Liver (tissue), 3 donors: Measurements from ENCODE around the gene SMPD3.

Source experiments
- EGR1 ChIP-seq, 2 donors: IDR thresholded peaks; 2 replicates each; pipeline ENCODE4 v1.6.1; 2016 to 2018; ENCODE audit warnings: antibody characterized with exemption in 2 of 2, low read depth in 2 of 2
- GABPA ChIP-seq, 2 donors: IDR thresholded peaks in 1 of 2; conservative IDR thresholded peaks in 1 of 2; 2 replicates each; pipeline ENCODE4 v1.6.1; 2016; ENCODE audit warnings: antibody characterized with exemption in 2 of 2, mild to moderate bottlenecking in 1 of 2, moderate library complexity in 1 of 2
- SP1 ChIP-seq: IDR thresholded peaks from 2 replicates; pipeline ENCODE4 v1.6.1; 2018; ENCODE audit warnings: antibody characterized with exemption, mild to moderate bottlenecking
- TF ChIP-seq, protein P1 (sequence below): fragments of 150-350 bp; IDR thresholded peaks from 2 replicates; pipeline ENCODE4 v1.5.1; 2017; ENCODE audit warnings: improper control_type of control experiment, low read depth, low read length; ENCODE audit not compliant: missing input control
- TF ChIP-seq, protein P2 (sequence below): IDR thresholded peaks from 2 replicates; pipeline ENCODE4 v1.6.1; 2016; ENCODE audit warnings: antibody characterized with exemption, mild to moderate bottlenecking
- donor health status: healthy.
- donor health status: healthy.

GRCh38 chr16:68403177-68403576, 45.1 kb downstream of the SMPD3 start:
- TF ChIP-seq, protein P1, sequence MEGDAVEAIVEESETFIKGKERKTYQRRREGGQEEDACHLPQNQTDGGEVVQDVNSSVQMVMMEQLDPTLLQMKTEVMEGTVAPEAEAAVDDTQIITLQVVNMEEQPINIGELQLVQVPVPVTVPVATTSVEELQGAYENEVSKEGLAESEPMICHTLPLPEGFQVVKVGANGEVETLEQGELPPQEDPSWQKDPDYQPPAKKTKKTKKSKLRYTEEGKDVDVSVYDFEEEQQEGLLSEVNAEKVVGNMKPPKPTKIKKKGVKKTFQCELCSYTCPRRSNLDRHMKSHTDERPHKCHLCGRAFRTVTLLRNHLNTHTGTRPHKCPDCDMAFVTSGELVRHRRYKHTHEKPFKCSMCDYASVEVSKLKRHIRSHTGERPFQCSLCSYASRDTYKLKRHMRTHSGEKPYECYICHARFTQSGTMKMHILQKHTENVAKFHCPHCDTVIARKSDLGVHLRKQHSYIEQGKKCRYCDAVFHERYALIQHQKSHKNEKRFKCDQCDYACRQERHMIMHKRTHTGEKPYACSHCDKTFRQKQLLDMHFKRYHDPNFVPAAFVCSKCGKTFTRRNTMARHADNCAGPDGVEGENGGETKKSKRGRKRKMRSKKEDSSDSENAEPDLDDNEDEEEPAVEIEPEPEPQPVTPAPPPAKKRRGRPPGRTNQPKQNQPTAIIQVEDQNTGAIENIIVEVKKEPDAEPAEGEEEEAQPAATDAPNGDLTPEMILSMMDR, result no peak
- TF ChIP-seq EGR1 (IDR thresholded peaks at IDR 0.05; ENCODE audit: low read depth in 2 of 2) (no peak), SP1 (no peak), GABPA (IDR thresholded peaks at IDR 0.05 in 1 of 2, conservative IDR thresholded peaks at IDR 0.05 in 1 of 2) (no peak)
- TF ChIP-seq, protein P2, sequence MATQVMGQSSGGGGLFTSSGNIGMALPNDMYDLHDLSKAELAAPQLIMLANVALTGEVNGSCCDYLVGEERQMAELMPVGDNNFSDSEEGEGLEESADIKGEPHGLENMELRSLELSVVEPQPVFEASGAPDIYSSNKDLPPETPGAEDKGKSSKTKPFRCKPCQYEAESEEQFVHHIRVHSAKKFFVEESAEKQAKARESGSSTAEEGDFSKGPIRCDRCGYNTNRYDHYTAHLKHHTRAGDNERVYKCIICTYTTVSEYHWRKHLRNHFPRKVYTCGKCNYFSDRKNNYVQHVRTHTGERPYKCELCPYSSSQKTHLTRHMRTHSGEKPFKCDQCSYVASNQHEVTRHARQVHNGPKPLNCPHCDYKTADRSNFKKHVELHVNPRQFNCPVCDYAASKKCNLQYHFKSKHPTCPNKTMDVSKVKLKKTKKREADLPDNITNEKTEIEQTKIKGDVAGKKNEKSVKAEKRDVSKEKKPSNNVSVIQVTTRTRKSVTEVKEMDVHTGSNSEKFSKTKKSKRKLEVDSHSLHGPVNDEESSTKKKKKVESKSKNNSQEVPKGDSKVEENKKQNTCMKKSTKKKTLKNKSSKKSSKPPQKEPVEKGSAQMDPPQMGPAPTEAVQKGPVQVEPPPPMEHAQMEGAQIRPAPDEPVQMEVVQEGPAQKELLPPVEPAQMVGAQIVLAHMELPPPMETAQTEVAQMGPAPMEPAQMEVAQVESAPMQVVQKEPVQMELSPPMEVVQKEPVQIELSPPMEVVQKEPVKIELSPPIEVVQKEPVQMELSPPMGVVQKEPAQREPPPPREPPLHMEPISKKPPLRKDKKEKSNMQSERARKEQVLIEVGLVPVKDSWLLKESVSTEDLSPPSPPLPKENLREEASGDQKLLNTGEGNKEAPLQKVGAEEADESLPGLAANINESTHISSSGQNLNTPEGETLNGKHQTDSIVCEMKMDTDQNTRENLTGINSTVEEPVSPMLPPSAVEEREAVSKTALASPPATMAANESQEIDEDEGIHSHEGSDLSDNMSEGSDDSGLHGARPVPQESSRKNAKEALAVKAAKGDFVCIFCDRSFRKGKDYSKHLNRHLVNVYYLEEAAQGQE, result no peak
